DND-41 (cell line): Measurements from ENCODE around the gene C12orf75.
"Not testable (repeated sequence)": the region's sequence is repeated elsewhere in the genome, so short reads cannot be mapped to it uniquely, and the experiment has no call there.

Experiments used
- CTCF ChIP-seq: IDR thresholded peaks from 2 replicates; pipeline ENCODE4 v1.5.1; 2012; ENCODE audit warnings: borderline replicate concordance, low read length, moderate library complexity, mild to moderate bottlenecking; ENCODE audit not compliant: poor library complexity, severe bottlenecking; ENCODE audit errors: extremely low read depth
- EZH2 ChIP-seq: IDR thresholded peaks from 3 replicates; pipeline ENCODE4 v1.6.1; 2012; ENCODE audit warnings: borderline replicate concordance, low read depth, mild to moderate bottlenecking, moderate library complexity, low read length, inconsistent platforms; ENCODE audit not compliant: severe bottlenecking

- not testable (repeated sequence) for TF ChIP-seq CTCF, EZH2
Measured at GRCh38 chr12:105307601-105308314, 22.7 kb upstream of the C12orf75 start.
